ENCODE results near the gene TC2N.

The TC2N gene

DNA sequence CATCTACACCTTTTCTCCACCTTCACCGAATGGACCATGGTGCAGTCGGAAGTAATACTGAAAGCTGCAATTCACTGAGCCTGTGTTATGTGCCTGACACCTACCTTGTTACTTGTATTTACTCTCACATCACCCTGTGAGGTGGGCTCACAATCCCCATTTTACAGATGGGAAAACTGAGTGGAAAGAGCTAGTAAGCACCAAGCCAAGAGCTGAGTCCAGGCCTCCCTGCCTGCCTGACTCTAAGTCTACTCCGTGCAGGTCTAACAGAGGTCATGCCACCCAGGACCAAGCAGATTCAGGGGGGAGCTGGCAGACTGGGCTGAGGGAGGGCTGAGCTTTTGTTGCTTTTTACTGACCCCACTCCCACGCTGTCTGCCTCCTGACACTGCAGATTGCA lies 29.1 kb upstream of the TC2N start:
- H3K27ac ChIP-seq = no peak overlapping the region

DNA sequence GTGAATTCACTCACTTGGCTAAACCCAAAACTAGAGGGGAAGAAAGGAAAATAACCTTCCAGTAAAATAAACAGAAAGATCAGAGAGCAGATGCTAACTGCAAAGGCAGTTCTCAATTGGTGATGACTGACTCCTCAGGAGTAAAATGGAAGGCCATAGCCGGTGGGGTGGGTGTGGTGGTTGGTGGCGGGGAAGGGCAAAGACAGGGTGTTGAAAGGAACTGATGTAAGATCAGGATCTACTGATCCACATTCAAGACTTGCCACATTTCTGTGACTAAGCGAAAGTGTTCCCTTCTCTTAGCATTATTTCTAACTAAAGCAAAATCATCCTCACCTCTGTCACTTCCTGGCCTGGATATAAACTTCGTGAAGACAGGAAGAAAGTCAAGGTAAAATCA lies 26.3 kb upstream of the TC2N start:
- H3K27ac ChIP-seq = no peak overlapping the region
- TF ChIP-seq, protein P1, sequence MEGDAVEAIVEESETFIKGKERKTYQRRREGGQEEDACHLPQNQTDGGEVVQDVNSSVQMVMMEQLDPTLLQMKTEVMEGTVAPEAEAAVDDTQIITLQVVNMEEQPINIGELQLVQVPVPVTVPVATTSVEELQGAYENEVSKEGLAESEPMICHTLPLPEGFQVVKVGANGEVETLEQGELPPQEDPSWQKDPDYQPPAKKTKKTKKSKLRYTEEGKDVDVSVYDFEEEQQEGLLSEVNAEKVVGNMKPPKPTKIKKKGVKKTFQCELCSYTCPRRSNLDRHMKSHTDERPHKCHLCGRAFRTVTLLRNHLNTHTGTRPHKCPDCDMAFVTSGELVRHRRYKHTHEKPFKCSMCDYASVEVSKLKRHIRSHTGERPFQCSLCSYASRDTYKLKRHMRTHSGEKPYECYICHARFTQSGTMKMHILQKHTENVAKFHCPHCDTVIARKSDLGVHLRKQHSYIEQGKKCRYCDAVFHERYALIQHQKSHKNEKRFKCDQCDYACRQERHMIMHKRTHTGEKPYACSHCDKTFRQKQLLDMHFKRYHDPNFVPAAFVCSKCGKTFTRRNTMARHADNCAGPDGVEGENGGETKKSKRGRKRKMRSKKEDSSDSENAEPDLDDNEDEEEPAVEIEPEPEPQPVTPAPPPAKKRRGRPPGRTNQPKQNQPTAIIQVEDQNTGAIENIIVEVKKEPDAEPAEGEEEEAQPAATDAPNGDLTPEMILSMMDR (conservative IDR thresholded peaks at IDR 0.05) = no peak

More for the DNA sequence above, 29.1 kb upstream of the TC2N start:
- TF ChIP-seq, protein P1 (conservative IDR thresholded peaks at IDR 0.05) = no peak

DNA sequence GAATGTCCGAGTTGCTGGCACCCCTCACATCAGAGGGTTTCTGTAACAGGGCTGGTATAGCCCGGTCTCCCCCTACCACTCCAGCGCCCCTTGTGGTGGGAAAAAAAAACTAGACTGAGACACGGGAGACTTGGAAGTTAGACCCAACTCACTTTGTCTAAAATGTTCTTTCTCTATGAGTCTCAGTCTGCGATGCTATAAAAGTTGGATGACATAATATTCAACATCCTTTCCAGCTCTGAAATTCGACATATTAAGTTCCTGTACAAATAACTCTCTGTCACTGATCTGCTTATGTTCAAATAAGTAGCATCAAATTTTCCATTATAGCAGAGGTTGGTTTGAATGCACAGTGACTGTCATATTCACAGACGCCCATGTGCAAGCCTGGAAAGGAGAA lies 25.7 kb upstream of the TC2N start:
- no peak overlapping the region for H3K27ac ChIP-seq

DNA sequence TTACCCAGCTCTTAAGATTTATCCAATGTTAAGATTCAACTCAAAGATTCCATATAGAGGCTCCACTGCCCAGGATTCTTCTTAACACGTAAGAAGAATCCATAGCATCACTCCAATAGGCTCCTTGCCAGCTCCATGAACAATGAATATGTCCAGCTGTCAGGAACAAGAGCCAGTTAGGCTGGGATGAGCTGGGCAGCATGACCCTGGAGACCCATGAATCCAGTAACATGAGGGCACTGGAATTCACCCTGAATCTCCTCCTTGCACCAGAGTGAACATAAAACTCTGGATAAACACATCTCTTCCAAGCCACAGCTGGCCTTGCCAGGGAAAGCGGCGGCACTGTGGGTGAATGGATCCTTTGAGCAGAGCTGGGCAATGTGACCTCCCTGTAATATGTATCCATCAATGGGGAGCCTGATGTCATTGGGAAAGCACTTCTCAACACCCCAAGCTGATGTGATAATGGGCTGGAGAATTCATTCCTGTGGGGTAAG lies 24.4 kb upstream of the TC2N start:
- no peak overlapping the region for H3K27ac ChIP-seq
- TF ChIP-seq, protein P1 (conservative IDR thresholded peaks at IDR 0.05) = no peak

More for the DNA sequence above, 25.7 kb upstream of the TC2N start:
- TF ChIP-seq, protein P1 (conservative IDR thresholded peaks at IDR 0.05) = no peak; the same call in 1 of the 2 replicates

DNA sequence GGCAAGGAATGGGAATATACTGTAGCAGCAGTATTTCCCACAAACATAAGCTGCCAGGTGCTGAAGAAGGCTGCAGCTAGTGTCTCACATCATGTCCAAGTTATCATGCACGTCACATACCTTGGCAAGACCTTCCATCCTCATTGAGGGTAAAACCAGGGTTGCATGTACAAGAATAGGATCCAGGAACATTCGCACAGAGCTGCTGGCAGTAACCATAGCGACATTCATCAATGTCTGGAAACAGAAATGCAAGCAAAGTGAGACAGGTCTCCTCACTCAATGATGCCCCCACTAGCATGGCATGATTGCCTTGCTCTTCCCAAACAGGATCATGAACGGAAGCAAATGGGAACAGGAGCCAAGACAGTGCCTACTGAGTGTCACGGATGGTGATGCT lies 23.8 kb upstream of the TC2N start:
- H3K27ac ChIP-seq = no peak overlapping the region
- TF ChIP-seq, protein P1 (conservative IDR thresholded peaks at IDR 0.05) = no peak

DNA sequence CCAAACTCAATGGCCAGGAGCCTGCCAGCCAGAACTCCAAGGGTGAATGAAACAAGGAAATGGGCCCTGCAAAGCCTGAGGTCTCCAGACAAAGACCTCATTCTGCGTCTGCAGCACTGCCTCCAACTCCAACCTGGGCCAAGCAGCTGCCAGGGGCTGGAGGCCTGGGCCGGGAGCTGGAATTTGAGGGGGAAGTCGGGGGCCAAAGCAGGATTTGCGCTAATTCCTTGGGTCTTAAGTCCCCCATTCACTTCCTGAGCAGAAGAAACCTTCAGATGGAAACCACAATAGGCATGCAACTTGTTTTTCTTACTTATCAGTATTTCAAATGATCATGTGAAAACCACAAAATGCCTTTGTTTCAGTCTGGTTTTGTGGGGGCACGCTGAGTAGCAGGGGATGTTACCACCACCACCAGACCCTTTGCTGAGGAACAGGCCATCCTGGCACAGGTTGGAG lies 23.0 kb upstream of the TC2N start:
- H3K27ac ChIP-seq = no peak overlapping the region
- TF ChIP-seq, protein P1 (conservative IDR thresholded peaks at IDR 0.05) = no peak

DNA sequence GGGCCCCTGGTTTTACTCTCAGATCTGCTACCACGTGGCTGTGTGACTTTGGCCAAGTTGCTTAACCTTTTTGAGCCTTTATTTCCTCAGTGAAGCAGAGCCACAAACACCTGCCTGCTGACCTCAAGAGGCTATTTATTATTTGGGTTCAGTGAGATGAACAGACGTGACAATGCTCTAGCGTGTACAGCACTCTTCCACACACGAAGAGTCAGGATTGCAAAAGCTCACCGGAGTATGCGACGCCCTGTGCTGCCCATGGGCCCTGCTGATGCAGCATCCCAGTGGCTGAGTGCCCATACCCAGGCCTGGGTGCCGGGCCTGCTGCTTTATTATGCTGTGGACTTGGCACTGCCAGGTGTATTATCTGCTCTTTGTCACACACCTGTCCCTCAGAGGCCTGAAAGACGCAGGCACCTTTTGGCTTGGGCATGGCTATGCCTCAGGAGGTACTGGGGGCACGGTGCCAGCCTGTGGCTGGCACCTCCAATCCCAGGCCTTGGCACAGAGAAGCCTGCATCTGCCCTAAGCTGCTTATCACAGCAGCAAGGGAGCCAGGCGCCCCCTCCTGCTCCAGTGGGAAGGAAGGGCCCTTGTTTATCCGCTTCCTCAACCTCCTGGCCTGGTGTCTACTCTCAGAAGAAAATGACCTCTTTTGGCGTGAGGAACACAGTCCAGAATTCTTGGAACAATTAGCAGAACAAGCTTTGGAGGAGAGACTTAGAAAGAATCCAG lies 22.3 kb upstream of the TC2N start:
- peak overlapping the region; percentile 26; the same call in 1 of the 2 replicates for H3K27ac ChIP-seq
- TF ChIP-seq, protein P1 (conservative IDR thresholded peaks at IDR 0.05) = no peak

Data from VCaP (cell line).